Measurements from ENCODE around the gene SAPCD1. TPM values are rescaled to one million over a fixed set of nuclear protein-coding genes. Genes with fewer than 3 reads are reported as not detected.

SAPCD1 gene
- total and polyA plus RNA-seq, 10 of the 15 experiments (the other 5 are each of a cell fraction or from before 2014, with no cell fraction given) = 1.6 to 13.0 (median 5.4) TPM

DNA sequence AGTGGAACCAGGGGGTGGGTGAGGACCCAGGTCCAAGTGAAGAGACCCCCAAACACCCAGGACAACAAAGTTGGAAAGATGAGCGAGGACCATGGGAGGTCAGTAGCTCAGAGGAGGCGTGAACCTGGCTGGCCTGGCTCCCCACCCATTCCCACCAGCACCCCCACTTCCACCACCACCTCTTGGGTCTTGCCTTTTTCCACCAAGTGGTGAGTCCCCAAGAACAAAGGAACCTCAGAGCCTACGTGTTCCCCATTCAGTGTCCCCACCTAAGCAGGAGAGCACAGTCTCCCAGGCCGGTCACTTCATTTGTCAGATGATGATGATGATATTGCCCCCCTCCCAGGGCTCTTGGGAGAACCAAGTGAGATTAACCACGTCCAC, 15.2 kb downstream of the SAPCD1 start:
- FAIRE-seq (peak; percentile 7), ATAC-seq (no peak), DNase-seq (ENCODE audit: low read depth, low spot score) (no peak)
- ChIA-PET RAD21 (ENCODE audit: unreplicated experiment) (interaction anchor here (0.8 to 2.1 kb wide), 5 partner anchors 14 to 53 kb away, joined by 3 to 8 read pairs (median 5); partner anchors contain the start of gene VARS1), CTCF (interaction anchor here (1.9 to 4.1 kb wide), 3 partner anchors 11 to 18 kb away, joined by 6 to 12 read pairs (median 8); partner anchors contain the start of gene VARS1), POLR2A (interaction anchor here (1.0 to 3.2 kb wide), 10 partner anchors 9 to 114 kb away, joined by 3 to 12 read pairs (median 6); partner anchors contain the start of genes HSPA1A, HSPA1L, LSM2 and VARS1), SMC1A (ENCODE audit: uncharacterized antibody, unreplicated experiment) (interaction anchor here (1.1 to 1.2 kb wide), 4 partner anchors 9 to 83 kb away, joined by 3 to 6 read pairs (median 4); partner anchors contain the start of gene VARS1)
- intact Hi-C loops (cut with micrococcal nuclease; ENCODE audit: unreplicated experiment) = loop anchor here (1.0 to 10.0 kb wide), 2 partner anchors 12 to 47 kb away; partner anchors contain the start of gene HSPA1B
- no TSS peak for BruUV-seq (replicated peaks)
- in situ Hi-C loops (cut with MboI) = no loop called here
- no peak overlapping the region for H3K9ac ChIP-seq (ENCODE audit: control insufficient read depth, insufficient read depth, low read length)
- 89% methylated on average over 5 of the region's 5 CpGs for WGBS (ENCODE audit: insufficient coverage, insufficient replicate concordance, low lambda C conversion rate, missing lambda C conversion rate)
- 0 out of 2 replicates have a peak overlapping the region, but pooled peaks have one; percentile 62 for H3K4me2 ChIP-seq (ENCODE audit: control insufficient read depth, insufficient read depth)
- no peaks in the 10 kb centered on the region for H3K79me2 ChIP-seq (ENCODE audit: control insufficient read depth, insufficient read depth, low read length)
- no peak for TF ChIP-seq SIX5 (IDR thresholded peaks at IDR 0.05; ENCODE audit: low read depth, low read length, severe bottlenecking)
- TF ChIP-seq HDAC6 (IDR thresholded peaks at IDR 0.05; ENCODE audit: unreplicated experiment) = no peak
- TF ChIP-seq, protein P1, sequence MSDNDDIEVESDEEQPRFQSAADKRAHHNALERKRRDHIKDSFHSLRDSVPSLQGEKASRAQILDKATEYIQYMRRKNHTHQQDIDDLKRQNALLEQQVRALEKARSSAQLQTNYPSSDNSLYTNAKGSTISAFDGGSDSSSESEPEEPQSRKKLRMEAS (IDR thresholded peaks at IDR 0.05; ENCODE audit: low read depth, low read length) = no peak
- no peak for TF ChIP-seq FOS (IDR thresholded peaks at IDR 0.05; ENCODE audit: borderline replicate concordance, extremely low read depth, insufficient read length)
- TF ChIP-seq TCF12 (IDR thresholded peaks at IDR 0.05; ENCODE audit: low read depth, low read length) = no peak
- no peak for TF ChIP-seq SKIL (IDR thresholded peaks at IDR 0.05; ENCODE audit: low read depth, poor library complexity, severe bottlenecking)
- no peak for TF ChIP-seq ZNF622 (IDR thresholded peaks at IDR 0.05)
- no peak for TF ChIP-seq CREB1 (IDR thresholded peaks at IDR 0.05; ENCODE audit: low read depth)
- TF ChIP-seq, protein P2, sequence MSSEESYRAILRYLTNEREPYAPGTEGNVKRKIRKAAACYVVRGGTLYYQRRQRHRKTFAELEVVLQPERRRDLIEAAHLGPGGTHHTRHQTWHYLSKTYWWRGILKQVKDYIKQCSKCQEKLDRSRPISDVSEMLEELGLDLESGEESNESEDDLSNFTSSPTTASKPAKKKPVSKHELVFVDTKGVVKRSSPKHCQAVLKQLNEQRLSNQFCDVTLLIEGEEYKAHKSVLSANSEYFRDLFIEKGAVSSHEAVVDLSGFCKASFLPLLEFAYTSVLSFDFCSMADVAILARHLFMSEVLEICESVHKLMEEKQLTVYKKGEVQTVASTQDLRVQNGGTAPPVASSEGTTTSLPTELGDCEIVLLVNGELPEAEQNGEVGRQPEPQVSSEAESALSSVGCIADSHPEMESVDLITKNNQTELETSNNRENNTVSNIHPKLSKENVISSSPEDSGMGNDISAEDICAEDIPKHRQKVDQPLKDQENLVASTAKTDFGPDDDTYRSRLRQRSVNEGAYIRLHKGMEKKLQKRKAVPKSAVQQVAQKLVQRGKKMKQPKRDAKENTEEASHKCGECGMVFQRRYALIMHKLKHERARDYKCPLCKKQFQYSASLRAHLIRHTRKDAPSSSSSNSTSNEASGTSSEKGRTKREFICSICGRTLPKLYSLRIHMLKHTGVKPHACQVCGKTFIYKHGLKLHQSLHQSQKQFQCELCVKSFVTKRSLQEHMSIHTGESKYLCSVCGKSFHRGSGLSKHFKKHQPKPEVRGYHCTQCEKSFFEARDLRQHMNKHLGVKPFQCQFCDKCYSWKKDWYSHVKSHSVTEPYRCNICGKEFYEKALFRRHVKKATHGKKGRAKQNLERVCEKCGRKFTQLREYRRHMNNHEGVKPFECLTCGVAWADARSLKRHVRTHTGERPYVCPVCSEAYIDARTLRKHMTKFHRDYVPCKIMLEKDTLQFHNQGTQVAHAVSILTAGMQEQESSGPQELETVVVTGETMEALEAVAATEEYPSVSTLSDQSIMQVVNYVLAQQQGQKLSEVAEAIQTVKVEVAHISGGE (CRISPR knock-in tag; IDR thresholded peaks at IDR 0.05) = no peak
- TF ChIP-seq PAX8 (IDR thresholded peaks at IDR 0.05) = no peak
- H4K20me1 ChIP-seq (ENCODE audit: control insufficient read depth, insufficient read depth) = no peaks in the 10 kb centered on the region
- H3K36me3 ChIP-seq (ENCODE audit: control insufficient read depth in 2 of 2, insufficient read depth in 2 of 2, low read length in 1 of 2) = peaks cover 0 to 34% of the 10 kb centered on the region in 2 experiments; a peak in 3 of 4 replicates
- H3K27me3 ChIP-seq (replicated peaks in 1 of 2; ENCODE audit: control insufficient read depth in 2 of 2, insufficient read depth in 2 of 2, low read length in 1 of 2) = no peaks in the 10 kb centered on the region
- H2AFZ ChIP-seq (ENCODE audit: control insufficient read depth, low read depth, low read length) = no peak overlapping the region
- no peaks in the 10 kb centered on the region for H3K9me3 ChIP-seq (replicated peaks; ENCODE audit: control insufficient read depth, insufficient read depth, low read length)
- H3K4me1 ChIP-seq (ENCODE audit: control insufficient read depth, insufficient read depth, low read length) = peaks cover 18% of the 10 kb centered on the region
- 0 out of 2 replicates have a peak overlapping the region, but pooled peaks have one; percentile 37 for H3K27ac ChIP-seq (ENCODE audit: control insufficient read depth, insufficient read depth)
- H3K4me3 ChIP-seq = no peak overlapping the region

All from GM12878 (cell line).